AG04449 (cell line): ENCODE data around the gene SH3RF1.

Experiments used
- CTCF ChIA-PET: fragments of 350-600 bp; formaldehyde crosslinking; extraction: SDS; loops from one replicate; lab custom pipeline; 2021; ENCODE audit warnings: antibody characterized with exemption; lab: Yijun Ruan, JAX
- POLR2A ChIA-PET: fragments of 400-600, 350-600 bp; formaldehyde crosslinking; extraction: SDS; loops from one replicate; lab custom pipeline; 2020; ENCODE audit warnings: antibody characterized with exemption, inconsistent platforms; lab: Yijun Ruan, JAX
- DNase-seq: peaks from one replicate; pipeline ENCODE4 v3.0.0-alpha.2; 2010; ENCODE audit warnings: low read depth, low spot score
- H3K4me3 ChIP-seq: 2 replicates; pipeline ENCODE4 v1.5.1; 2011; ENCODE audit warnings: low read depth, mild to moderate bottlenecking, control low read depth, low read length
- TF ChIP-seq, protein P1 (sequence below): IDR thresholded peaks from one replicate; pipeline ENCODE4 v1.5.1; 2011; ENCODE audit warnings: mild to moderate bottlenecking, moderate library complexity, low read length, control low read depth, inconsistent platforms; ENCODE audit not compliant: insufficient read depth; ENCODE audit errors: missing control alignments

The SH3RF1 gene

DNA sequence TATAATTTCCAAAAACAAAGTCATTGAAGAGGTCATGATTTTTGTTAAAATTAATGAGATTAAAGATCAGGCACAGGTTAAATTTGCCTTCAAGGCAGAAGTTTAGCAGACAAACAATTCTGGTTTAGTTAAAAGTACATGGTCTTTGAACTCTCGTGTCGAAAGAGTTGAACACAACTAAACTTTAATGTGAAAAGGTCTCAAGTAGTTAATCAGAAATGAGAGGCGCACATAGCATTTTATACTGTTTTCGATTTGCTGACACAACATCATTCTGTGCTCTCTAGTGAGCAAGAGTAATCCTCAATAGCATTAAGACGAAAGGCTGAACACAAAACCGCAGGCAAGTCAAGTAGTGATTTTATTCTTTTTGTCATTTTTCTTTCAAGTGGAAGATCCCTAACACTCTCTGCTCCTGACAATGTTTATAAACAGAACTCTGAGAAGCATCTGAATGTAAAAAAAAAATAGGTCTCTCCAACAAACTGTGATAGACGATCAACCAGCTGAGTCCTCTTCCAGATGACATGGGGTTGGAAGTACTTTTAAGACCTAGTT is 49.8 kb downstream of the SH3RF1 start:
- no peak overlapping the region for H3K4me3 ChIP-seq
- TF ChIP-seq, protein P1, sequence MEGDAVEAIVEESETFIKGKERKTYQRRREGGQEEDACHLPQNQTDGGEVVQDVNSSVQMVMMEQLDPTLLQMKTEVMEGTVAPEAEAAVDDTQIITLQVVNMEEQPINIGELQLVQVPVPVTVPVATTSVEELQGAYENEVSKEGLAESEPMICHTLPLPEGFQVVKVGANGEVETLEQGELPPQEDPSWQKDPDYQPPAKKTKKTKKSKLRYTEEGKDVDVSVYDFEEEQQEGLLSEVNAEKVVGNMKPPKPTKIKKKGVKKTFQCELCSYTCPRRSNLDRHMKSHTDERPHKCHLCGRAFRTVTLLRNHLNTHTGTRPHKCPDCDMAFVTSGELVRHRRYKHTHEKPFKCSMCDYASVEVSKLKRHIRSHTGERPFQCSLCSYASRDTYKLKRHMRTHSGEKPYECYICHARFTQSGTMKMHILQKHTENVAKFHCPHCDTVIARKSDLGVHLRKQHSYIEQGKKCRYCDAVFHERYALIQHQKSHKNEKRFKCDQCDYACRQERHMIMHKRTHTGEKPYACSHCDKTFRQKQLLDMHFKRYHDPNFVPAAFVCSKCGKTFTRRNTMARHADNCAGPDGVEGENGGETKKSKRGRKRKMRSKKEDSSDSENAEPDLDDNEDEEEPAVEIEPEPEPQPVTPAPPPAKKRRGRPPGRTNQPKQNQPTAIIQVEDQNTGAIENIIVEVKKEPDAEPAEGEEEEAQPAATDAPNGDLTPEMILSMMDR, result no peak
- ChIA-PET POLR2A (no interaction called here), CTCF (no interaction called here)
- DNase-seq, result no peak

DNA sequence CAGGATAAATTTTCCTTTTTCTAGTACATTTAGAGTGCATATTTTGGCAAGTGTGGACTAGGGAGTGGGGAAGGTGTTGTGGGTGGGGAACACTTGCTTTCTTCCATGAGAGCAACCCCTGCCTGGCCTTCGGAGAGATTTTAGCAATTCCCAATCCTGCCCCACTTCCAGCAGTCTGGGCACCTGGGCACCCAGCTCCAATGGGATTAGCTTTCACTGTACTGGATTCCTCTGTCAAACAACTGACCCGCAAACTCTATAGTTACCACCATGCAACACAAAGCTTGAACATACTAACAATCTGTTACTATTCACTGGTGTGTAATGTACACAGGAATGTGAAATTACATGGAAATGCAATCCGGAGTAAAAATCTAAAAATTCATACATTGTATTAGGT is 50.3 kb downstream of the SH3RF1 start:
- CTCF ChIA-PET, result interaction anchor here (0.8 to 1.4 kb wide), 2 partner anchors 263 to 268 kb away, joined by 3 read pairs; no protein-coding TSS in a partner anchor

DNA sequence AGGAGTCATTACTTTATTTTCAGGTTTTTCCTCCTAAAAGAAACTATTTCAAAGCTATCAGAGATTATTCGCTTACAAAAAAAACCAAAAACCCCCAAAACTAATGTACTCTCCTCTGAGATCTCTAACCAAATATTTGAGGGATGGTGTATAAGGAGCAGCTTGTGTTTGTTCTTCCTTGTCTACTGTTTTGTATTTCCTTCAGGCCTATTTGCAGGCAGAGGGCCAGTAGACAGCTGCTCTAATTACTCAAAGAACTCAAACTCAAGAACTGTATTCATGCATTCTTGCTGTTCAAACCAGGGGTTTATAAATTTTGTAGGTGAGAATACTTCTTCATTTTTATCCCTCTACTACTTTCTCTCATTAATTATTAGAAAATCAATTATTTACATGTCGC is 51.3 kb downstream of the SH3RF1 start:
- TF ChIP-seq, protein P1, result no peak
- no peak overlapping the region for H3K4me3 ChIP-seq
- DNase-seq, result no peak
- ChIA-PET CTCF (interaction anchor here (1.2 to 1.4 kb wide), 2 partner anchors 40 to 264 kb away, joined by 3 read pairs; no protein-coding TSS in a partner anchor), POLR2A (no interaction called here)

More for the DNA sequence above, 50.3 kb downstream of the SH3RF1 start:
- POLR2A ChIA-PET, result no interaction called here
- TF ChIP-seq, protein P1, result no peak
- DNase-seq, result no peak
- no peak overlapping the region for H3K4me3 ChIP-seq

DNA sequence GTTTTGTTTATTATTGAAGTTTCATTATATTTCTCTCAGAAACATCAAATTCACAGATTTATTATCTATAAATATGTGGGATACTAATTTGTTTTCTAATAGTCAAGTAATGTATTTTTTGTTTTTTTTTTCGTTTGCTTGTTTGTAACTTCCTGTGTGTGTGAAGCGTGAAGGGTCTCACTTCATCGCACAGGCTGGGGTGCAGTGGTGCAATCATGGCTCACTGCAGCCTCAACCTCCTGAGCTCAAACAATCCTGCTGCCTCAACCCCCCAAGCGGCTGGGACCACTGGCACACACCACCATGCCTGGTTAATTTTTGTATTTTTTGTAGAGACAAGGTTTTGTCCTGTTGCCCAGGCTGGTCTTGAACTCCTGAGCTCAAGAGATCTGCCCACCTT is 55.1 kb downstream of the SH3RF1 start:
- CTCF ChIA-PET, result interaction anchor here (0.7 kb wide), 1 partner anchor 28 kb away, joined by 3 read pairs; no protein-coding TSS in a partner anchor
- TF ChIP-seq, protein P1, result no peak
- no peak overlapping the region for H3K4me3 ChIP-seq
- POLR2A ChIA-PET, result interaction anchor here (1.3 kb wide), 1 partner anchor 10 kb away, joined by 5 read pairs; no protein-coding TSS in a partner anchor
- DNase-seq, result no peak

DNA sequence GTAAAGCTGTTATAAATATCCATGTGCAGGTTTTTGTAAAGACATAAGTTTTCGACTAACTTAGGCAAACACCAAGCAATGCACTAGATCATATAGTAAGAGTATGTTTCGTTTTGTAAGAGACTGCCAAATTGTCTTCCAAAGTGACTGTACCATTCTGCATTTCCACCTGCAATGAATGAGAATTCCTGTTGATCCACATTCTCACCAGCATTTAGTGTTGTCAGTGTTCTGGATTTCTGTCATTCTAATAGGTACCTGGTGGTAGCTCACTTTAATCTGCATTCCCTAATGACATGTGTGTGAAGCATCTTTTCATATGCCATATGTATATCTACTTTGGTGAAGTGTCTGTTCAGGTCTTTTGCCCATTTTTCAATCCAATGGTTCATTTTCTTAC is 57.8 kb downstream of the SH3RF1 start:
- POLR2A ChIA-PET, result no interaction called here
- no peak overlapping the region for H3K4me3 ChIP-seq
- DNase-seq, result no peak
- CTCF ChIA-PET, result interaction anchor here (0.8 kb wide), 1 partner anchor 56 kb away, joined by 3 read pairs; no protein-coding TSS in a partner anchor
- TF ChIP-seq, protein P1, result no peak

DNA sequence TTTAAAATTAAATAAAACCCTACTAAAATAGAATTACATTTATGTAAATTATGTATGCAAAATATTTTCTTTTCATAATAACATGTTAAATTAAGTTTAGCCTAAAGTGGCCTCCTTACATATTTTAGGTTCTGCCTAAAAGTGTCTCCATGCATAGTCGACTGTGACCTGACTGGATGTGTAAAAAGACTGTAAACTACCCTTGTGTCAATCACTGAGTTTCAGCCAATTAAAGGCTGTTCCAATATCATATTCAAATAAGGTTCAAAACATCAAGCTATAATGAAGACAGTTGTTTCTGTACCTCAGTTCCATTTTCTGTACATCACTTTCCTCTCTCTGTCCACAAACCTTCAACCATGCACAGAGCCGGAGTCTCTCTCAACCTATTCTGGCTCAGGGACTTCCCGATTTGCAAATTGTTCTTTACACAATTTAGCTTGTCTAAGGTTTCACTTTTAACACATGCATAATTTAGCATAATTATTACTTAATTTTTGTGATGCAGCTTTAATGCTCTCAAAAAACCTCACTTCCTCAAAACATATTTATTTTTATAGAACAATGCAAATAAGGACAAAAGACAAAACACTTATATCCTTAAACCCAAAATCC is 60.1 kb downstream of the SH3RF1 start:
- no peak overlapping the region for H3K4me3 ChIP-seq
- no peak for DNase-seq
- CTCF ChIA-PET, result interaction anchor here (1.1 kb wide), 1 partner anchor 12 kb away, joined by 3 read pairs; no protein-coding TSS in a partner anchor
- TF ChIP-seq, protein P1, result no peak
- POLR2A ChIA-PET, result no interaction called here
